ENCODE results near the gene CPTP. TPM values are rescaled to one million over a fixed set of nuclear protein-coding genes. Genes with fewer than 3 reads are reported as not detected.

The CPTP gene
- total and polyA plus RNA-seq, 2 of the 13 experiments (the other 11 are each of a cell fraction or from before 2014, with no cell fraction given), result 5.5 to 9.3 TPM

DNA sequence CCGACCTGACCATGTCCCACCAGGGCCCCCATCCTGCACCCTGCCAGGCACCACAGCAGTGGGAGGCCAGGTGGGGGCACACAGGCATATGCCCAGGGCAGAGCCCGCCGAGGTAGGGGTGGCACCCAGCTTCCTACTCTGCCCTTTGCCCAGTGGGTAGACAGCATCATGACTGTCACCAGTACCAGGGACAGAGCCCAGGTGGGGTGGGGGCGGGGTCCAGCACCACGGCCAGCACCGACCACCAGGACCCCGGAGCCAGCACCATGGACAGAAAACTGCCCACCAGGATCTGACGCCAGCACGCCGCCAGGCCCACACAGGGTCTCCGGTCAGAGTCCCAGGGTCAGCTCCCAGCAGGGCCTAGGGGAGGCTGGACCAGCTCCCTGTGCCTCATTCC, 10.2 kb downstream of the CPTP start (continued):
- 0 out of 2 replicates have a peak, but pooled peaks have one; percentile 54 for TF ChIP-seq ERF (CRISPR knock-in tag; IDR thresholded peaks at IDR 0.05)
- TF ChIP-seq, protein P1, sequence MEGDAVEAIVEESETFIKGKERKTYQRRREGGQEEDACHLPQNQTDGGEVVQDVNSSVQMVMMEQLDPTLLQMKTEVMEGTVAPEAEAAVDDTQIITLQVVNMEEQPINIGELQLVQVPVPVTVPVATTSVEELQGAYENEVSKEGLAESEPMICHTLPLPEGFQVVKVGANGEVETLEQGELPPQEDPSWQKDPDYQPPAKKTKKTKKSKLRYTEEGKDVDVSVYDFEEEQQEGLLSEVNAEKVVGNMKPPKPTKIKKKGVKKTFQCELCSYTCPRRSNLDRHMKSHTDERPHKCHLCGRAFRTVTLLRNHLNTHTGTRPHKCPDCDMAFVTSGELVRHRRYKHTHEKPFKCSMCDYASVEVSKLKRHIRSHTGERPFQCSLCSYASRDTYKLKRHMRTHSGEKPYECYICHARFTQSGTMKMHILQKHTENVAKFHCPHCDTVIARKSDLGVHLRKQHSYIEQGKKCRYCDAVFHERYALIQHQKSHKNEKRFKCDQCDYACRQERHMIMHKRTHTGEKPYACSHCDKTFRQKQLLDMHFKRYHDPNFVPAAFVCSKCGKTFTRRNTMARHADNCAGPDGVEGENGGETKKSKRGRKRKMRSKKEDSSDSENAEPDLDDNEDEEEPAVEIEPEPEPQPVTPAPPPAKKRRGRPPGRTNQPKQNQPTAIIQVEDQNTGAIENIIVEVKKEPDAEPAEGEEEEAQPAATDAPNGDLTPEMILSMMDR (CRISPR knock-in tag; IDR thresholded peaks at IDR 0.05), result no peak
- TF ChIP-seq, protein P2, sequence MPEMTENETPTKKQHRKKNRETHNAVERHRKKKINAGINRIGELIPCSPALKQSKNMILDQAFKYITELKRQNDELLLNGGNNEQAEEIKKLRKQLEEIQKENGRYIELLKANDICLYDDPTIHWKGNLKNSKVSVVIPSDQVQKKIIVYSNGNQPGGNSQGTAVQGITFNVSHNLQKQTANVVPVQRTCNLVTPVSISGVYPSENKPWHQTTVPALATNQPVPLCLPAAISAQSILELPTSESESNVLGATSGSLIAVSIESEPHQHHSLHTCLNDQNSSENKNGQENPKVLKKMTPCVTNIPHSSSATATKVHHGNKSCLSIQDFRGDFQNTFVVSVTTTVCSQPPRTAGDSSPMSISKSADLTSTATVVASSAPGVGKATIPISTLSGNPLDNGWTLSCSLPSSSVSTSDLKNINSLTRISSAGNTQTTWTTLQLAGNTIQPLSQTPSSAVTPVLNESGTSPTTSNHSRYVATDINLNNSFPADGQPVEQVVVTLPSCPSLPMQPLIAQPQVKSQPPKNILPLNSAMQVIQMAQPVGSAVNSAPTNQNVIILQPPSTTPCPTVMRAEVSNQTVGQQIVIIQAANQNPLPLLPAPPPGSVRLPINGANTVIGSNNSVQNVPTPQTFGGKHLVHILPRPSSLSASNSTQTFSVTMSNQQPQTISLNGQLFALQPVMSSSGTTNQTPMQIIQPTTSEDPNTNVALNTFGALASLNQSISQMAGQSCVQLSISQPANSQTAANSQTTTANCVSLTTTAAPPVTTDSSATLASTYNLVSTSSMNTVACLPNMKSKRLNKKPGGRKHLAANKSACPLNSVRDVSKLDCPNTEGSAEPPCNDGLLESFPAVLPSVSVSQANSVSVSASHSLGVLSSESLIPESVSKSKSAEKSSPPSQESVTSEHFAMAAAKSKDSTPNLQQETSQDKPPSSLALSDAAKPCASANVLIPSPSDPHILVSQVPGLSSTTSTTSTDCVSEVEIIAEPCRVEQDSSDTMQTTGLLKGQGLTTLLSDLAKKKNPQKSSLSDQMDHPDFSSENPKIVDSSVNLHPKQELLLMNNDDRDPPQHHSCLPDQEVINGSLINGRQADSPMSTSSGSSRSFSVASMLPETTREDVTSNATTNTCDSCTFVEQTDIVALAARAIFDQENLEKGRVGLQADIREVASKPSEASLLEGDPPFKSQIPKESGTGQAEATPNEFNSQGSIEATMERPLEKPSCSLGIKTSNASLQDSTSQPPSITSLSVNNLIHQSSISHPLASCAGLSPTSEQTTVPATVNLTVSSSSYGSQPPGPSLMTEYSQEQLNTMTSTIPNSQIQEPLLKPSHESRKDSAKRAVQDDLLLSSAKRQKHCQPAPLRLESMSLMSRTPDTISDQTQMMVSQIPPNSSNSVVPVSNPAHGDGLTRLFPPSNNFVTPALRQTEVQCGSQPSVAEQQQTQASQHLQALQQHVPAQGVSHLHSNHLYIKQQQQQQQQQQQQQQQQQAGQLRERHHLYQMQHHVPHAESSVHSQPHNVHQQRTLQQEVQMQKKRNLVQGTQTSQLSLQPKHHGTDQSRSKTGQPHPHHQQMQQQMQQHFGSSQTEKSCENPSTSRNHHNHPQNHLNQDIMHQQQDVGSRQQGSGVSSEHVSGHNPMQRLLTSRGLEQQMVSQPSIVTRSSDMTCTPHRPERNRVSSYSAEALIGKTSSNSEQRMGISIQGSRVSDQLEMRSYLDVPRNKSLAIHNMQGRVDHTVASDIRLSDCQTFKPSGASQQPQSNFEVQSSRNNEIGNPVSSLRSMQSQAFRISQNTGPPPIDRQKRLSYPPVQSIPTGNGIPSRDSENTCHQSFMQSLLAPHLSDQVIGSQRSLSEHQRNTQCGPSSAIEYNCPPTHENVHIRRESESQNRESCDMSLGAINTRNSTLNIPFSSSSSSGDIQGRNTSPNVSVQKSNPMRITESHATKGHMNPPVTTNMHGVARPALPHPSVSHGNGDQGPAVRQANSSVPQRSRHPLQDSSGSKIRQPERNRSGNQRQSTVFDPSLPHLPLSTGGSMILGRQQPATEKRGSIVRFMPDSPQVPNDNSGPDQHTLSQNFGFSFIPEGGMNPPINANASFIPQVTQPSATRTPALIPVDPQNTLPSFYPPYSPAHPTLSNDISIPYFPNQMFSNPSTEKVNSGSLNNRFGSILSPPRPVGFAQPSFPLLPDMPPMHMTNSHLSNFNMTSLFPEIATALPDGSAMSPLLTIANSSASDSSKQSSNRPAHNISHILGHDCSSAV (CRISPR knock-in tag; IDR thresholded peaks at IDR 0.05; ENCODE audit: borderline replicate concordance), result no peak
- TF ChIP-seq ZNF24 (IDR thresholded peaks at IDR 0.05), result no peak
- peak; percentile 9 for TF ChIP-seq AGO2 (optimal IDR thresholded peaks at IDR 0.05; ENCODE audit: low read depth, low read length)
- TF ChIP-seq HIVEP1 (CRISPR knock-in tag; IDR thresholded peaks at IDR 0.05), result no peak
- TF ChIP-seq MXI1 (IDR thresholded peaks at IDR 0.05; ENCODE audit: borderline replicate concordance, low read depth, low read length), result peak; percentile 40; the same call in 1 of the 3 replicates
- TF ChIP-seq, protein P3, sequence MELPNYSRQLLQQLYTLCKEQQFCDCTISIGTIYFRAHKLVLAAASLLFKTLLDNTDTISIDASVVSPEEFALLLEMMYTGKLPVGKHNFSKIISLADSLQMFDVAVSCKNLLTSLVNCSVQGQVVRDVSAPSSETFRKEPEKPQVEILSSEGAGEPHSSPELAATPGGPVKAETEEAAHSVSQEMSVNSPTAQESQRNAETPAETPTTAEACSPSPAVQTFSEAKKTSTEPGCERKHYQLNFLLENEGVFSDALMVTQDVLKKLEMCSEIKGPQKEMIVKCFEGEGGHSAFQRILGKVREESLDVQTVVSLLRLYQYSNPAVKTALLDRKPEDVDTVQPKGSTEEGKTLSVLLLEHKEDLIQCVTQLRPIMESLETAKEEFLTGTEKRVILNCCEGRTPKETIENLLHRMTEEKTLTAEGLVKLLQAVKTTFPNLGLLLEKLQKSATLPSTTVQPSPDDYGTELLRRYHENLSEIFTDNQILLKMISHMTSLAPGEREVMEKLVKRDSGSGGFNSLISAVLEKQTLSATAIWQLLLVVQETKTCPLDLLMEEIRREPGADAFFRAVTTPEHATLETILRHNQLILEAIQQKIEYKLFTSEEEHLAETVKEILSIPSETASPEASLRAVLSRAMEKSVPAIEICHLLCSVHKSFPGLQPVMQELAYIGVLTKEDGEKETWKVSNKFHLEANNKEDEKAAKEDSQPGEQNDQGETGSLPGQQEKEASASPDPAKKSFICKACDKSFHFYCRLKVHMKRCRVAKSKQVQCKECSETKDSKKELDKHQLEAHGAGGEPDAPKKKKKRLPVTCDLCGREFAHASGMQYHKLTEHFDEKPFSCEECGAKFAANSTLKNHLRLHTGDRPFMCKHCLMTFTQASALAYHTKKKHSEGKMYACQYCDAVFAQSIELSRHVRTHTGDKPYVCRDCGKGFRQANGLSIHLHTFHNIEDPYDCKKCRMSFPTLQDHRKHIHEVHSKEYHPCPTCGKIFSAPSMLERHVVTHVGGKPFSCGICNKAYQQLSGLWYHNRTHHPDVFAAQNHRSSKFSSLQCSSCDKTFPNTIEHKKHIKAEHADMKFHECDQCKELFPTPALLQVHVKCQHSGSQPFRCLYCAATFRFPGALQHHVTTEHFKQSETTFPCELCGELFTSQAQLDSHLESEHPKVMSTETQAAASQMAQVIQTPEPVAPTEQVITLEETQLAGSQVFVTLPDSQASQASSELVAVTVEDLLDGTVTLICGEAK (IDR thresholded peaks at IDR 0.05), result no peak
- TF ChIP-seq, protein P3 (CRISPR knock-in tag; IDR thresholded peaks at IDR 0.05), result peak; percentile 72
- no peak for TF ChIP-seq NR3C1 (CRISPR knock-in tag; IDR thresholded peaks at IDR 0.05)
- TF ChIP-seq STAT5B (CRISPR knock-in tag; IDR thresholded peaks at IDR 0.05), result peak; percentile 81; the same call in 1 of the 2 replicates
